ENCODE results near the gene WHRN. TPM values are rescaled to one million over a fixed set of nuclear protein-coding genes. Genes with fewer than 3 reads are reported as not detected.

The WHRN gene
- total and polyA plus RNA-seq, 2 of the 8 experiments (the other 6 are each of a cell fraction or from before 2014, with no cell fraction given), result 4.4 to 7.7 TPM

GRCh38 chr9:114418053-114418452 is 87.2 kb downstream of the WHRN start:
- Histone ChIP-seq H3K56ac (replicated peaks; ENCODE audit: insufficient read length, low read depth, low read length) (no peak overlapping the region), H4K8ac (ENCODE audit: extremely low read depth, insufficient read depth, low read length) (no peak overlapping the region), H2AK5ac (ENCODE audit: low read depth, low read length) (no peak overlapping the region), H3K4me3 (ENCODE audit: extremely low read depth in 1 of 4, insufficient read depth in 2 of 4, low read depth in 3 of 4, low read length in 4 of 4) (no peak overlapping the region), H2BK20ac (ENCODE audit: low read length) (no peak overlapping the region), H3K4me1 (replicated peaks in 1 of 4; ENCODE audit: control insufficient read depth in 3 of 4, insufficient read depth in 4 of 4, low read length in 3 of 4) (peaks cover 2 to 7% (median 5%) of the 10 kb centered on the region in 4 experiments; a peak in 6 of 7 replicates), H3K79me1 (ENCODE audit: low read depth, low read length) (no peaks in the 10 kb centered on the region), H3K27ac (ENCODE audit: low read depth, low read length) (no peak overlapping the region), H3K79me2 (ENCODE audit: control insufficient read depth in 1 of 2, insufficient read depth in 2 of 2, low read length in 2 of 2) (no peaks in the 10 kb centered on the region), H4K20me1 (replicated peaks in 1 of 2; ENCODE audit: control insufficient read depth in 1 of 2, insufficient read depth in 2 of 2, low read length in 2 of 2) (no peaks in the 10 kb centered on the region), H3K4me2 (ENCODE audit: insufficient read depth in 1 of 2, low read depth in 2 of 2, low read length in 2 of 2) (no peak overlapping the region), H3K23me2 (ENCODE audit: low read depth, low read length) (no peaks in the 10 kb centered on the region), H3K27me3 (replicated peaks in 1 of 4; ENCODE audit: control insufficient read depth in 3 of 4, extremely low read depth in 1 of 4, insufficient read depth in 3 of 4, low read length in 3 of 4) (no peaks in the 10 kb centered on the region), H2BK5ac (ENCODE audit: low read depth, low read length) (no peak overlapping the region), H3K9ac (replicated peaks in 1 of 4; ENCODE audit: extremely low read depth in 1 of 4, low read depth in 3 of 4, low read length in 3 of 4) (no peak overlapping the region), H3K4ac (replicated peaks; ENCODE audit: insufficient read length, low read depth, low read length) (no peak overlapping the region), H3K18ac (ENCODE audit: extremely low read depth, low read length) (no peak overlapping the region), H2BK120ac (replicated peaks; ENCODE audit: low read depth, low read length) (no peak overlapping the region), H3K9me3 (ENCODE audit: insufficient read depth in 2 of 2, low read depth in 1 of 2, low read length in 1 of 2) (no peaks in the 10 kb centered on the region), H2BK12ac (ENCODE audit: low read depth, low read length) (no peak overlapping the region), H3K23ac (ENCODE audit: insufficient read length) (no peak overlapping the region), H3K36me3 (ENCODE audit: control insufficient read depth in 2 of 4, insufficient read depth in 4 of 4, low read length in 3 of 4) (no peaks in the 10 kb centered on the region; a peak in 1 of 8 replicates), H2BK15ac (ENCODE audit: low read length) (no peak overlapping the region), H3K14ac (ENCODE audit: insufficient read length) (no peak overlapping the region), H4K5ac (ENCODE audit: insufficient read length, low read depth, low read length) (no peak overlapping the region), H2AFZ (ENCODE audit: low read length) (no peak overlapping the region), H4K91ac (replicated peaks; ENCODE audit: insufficient read length, low read length) (no peak overlapping the region)
- 91% methylated on average over 6 of the region's 6 CpGs; no CpG with 5 or more reads in 1 of the 2 experiments for whole genome bisulfite sequencing, 2 experiments (ENCODE audit: extremely low coverage in 1 of 2, insufficient coverage in 1 of 2, insufficient read length in 1 of 2, insufficient replicate concordance in 2 of 2, low coverage in 1 of 2, low lambda C conversion rate in 2 of 2, missing lambda C conversion rate in 1 of 2)
- ChIA-PET POLR2A (ENCODE audit: partially characterized antibody) (interaction anchor here (1.6 to 2.3 kb wide), 2 partner anchors 9 to 11 kb away, joined by 3 to 4 read pairs; no protein-coding TSS in a partner anchor), CTCF (ENCODE audit: partially characterized antibody) (interaction anchor here (1.4 to 22.5 kb wide), 5 partner anchors 14 to 244 kb away, joined by 3 to 271 read pairs (median 9); no protein-coding TSS in a partner anchor)
- no peak for DNase-seq (ENCODE audit: low read depth in 1 of 2, low spot score in 2 of 2)
- TF ChIP-seq RAD21 (IDR thresholded peaks at IDR 0.05 in 1 of 2, conservative IDR thresholded peaks at IDR 0.05 in 1 of 2; ENCODE audit: low read depth in 2 of 2, low read length in 2 of 2), result no peak
- no peak for TF ChIP-seq SRF (IDR thresholded peaks at IDR 0.05; ENCODE audit: low read depth, low read length)
- TF ChIP-seq CTCF (IDR thresholded peaks at IDR 0.05; ENCODE audit: control extremely low read depth in 1 of 3, insufficient read depth in 1 of 3, low read depth in 1 of 3, low read length in 3 of 3), result no peak
- TF ChIP-seq JUN (IDR thresholded peaks at IDR 0.05; ENCODE audit: low read depth, low read length), result no peak
- no peak for TF ChIP-seq BACH1 (IDR thresholded peaks at IDR 0.05; ENCODE audit: low read length)
- TF ChIP-seq TBP (IDR thresholded peaks at IDR 0.05; ENCODE audit: low read depth, low read length), result no peak
- TF ChIP-seq TAF1 (IDR thresholded peaks at IDR 0.05; ENCODE audit: low read depth, low read length), result no peak
- FAIRE-seq, result no peak

All from H1 (cell line).